ENCODE results near the gene KRTAP4-8. TPM values are rescaled to one million over a fixed set of nuclear protein-coding genes. Genes with fewer than 3 reads are reported as not detected.
"Not testable (repeated sequence)": the region's sequence is repeated elsewhere in the genome, so short reads cannot be mapped to it uniquely, and the experiment has no call there.

Gene KRTAP4-8
- total RNA-seq, 4 donors from 2014 or later, result not detected

DNA sequence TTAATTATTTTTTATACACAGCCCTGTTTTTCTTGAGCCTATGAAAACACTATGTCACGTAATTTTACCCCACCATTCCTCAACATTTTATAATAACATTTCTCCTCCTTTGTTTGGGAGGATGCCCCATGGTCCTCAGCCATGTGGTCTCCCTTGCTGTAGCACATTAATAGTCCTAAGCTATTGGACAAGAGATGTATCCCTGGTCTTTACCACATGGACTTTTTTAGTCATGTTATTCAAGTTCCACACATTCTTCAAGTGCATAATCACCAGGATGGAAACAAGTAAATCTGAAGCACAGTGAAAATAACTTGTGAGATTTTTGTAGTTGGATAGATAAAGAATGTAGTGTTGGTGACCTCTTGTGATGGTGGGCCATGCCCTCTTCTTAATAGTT lies 36.0 kb downstream of the KRTAP4-8 start:
- intact Hi-C loops (cut with DNase I), result no loop called here

DNA sequence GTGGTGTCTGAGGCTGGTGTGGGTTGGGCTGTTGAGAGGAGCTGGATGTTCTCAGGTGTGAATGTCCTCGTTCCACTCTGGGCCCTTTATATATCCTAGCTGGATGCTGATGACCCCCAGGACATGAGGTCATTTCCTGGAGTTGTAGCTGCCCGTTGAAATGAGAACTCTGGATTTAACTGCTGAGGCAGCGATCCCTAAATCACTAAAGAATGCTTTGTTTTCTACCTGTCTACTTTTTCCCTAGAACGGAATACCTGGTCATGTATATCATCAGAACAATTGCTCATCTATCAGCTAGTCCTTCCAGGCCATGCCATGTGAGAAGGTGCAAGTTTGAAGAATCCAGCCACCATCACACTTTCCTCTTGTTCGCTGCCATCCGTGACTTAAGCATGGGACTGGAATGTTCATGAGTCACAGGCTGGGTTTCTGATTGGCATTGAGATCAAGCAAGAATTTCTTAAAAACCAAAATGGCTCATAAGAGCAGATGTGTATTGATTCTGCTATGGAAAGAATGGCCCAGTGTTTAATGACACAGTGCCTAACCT lies 37.8 kb downstream of the KRTAP4-8 start, which contains the start of gene KRTAP2-3:
Gene KRTAP2-3, minus strand, starts transcription at position 63 of the 553 bp plus-strand sequence. CDS start 64 bp downstream, outside the sequence.
- TF ChIP-seq POLR2A (IDR thresholded peaks at IDR 0.05), result no peak
- TF ChIP-seq, protein P1, sequence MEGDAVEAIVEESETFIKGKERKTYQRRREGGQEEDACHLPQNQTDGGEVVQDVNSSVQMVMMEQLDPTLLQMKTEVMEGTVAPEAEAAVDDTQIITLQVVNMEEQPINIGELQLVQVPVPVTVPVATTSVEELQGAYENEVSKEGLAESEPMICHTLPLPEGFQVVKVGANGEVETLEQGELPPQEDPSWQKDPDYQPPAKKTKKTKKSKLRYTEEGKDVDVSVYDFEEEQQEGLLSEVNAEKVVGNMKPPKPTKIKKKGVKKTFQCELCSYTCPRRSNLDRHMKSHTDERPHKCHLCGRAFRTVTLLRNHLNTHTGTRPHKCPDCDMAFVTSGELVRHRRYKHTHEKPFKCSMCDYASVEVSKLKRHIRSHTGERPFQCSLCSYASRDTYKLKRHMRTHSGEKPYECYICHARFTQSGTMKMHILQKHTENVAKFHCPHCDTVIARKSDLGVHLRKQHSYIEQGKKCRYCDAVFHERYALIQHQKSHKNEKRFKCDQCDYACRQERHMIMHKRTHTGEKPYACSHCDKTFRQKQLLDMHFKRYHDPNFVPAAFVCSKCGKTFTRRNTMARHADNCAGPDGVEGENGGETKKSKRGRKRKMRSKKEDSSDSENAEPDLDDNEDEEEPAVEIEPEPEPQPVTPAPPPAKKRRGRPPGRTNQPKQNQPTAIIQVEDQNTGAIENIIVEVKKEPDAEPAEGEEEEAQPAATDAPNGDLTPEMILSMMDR (IDR thresholded peaks at IDR 0.05), result no peak
- Histone ChIP-seq H3K4me1 (no peaks in the 10 kb centered on the region), H3K27me3 (peaks cover 0 to 15% (median 0%) of the 10 kb centered on the region in 4 donors), H3K36me3 (no peaks in the 10 kb centered on the region), H3K27ac (no peak within 1 kb of the TSS), H3K4me3 (no peak within 1 kb of the TSS), H3K9me3 (no peaks in the 10 kb centered on the region)
- DNase-seq, result no peak
- WGBS, 2 donors, result 56 to 74% methylated on average over 6 of the region's 6 CpGs
- intact Hi-C loops (cut with DNase I), result no loop called here

More for the DNA sequence above, 36.0 kb downstream of the KRTAP4-8 start:
- Histone ChIP-seq H3K36me3 (no peaks in the 10 kb centered on the region), H3K27ac (no peak overlapping the region), H3K4me1 (no peaks in the 10 kb centered on the region), H3K9me3 (no peaks in the 10 kb centered on the region), H3K4me3 (no peak overlapping the region), H3K27me3 (peaks cover 0 to 15% (median 0%) of the 10 kb centered on the region in 4 donors)
- WGBS, 2 donors, result 56 to 91% methylated on average over 1 of the region's 1 CpG
- TF ChIP-seq, protein P1 (IDR thresholded peaks at IDR 0.05), result no peak
- TF ChIP-seq POLR2A (IDR thresholded peaks at IDR 0.05), result no peak
- DNase-seq, result no peak

DNA sequence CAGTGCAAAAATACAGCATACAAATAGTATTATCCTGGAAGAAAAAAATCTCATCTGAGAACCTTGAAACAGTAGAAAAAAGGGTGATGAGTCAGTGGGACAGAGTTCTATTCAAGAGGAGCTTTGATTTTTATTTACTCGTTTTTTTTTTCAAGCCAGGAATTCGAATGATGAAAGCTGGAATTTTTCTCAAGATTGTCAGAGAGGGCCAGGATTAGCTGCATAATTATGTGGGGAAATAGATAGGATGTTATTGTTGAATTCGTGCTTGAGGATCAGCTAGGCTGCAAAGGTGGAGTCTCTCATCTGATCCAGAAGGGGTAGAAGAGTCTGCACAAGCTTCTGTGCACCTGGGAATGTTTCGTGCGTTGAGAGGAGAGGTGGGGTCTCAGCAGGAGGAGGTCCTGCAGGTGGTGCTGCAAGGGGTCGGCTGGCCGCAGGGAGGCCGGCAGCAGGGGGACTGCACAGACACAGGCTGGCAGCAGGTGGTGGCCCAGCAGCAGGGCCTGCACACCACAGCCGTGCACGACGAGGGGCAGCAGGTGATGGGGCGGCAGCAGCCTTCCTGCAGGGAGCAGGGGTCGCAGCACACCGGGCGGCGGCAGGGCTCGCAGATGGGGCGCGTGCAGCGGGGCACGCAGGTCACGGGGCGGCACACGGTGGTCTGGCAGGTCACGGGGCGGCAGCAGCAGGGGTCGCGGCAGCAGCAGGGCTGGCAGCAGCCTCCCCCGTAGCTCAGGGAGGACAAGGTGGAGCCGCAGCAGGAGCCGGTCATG lies 38.5 kb downstream of the KRTAP4-8 start:
- WGBS, 2 donors, result 32 to 46% methylated on average over 4 to 8 of the region's 31 CpGs
- H3K4me3 ChIP-seq; DNase-seq; intact Hi-C loops (cut with DNase I); H3K9me3 ChIP-seq; H3K4me1 ChIP-seq; H3K36me3 ChIP-seq; H3K27ac ChIP-seq: not testable (repeated sequence)
- peaks cover 0 to 15% (median 0%) of the 10 kb centered on the region in 4 donors for H3K27me3 ChIP-seq

DNA sequence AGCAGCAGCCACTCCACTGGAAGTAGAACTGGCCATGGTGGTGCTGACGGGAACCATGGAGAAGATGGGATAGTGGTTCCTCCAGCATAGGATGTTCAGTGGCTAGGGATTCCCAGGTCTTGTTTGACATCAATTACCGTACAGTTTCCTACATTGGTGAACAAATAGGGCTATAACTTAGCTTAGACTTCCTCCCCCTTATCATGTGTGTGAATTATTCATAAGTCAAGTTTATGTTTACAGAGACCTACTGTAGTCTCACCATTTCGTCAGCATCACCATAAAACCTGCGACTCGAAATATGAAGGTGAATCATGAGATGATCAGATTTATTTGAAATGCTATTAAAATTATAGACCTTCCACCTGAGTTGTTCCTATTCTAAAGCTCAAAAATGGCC lies 39.2 kb downstream of the KRTAP4-8 start:
- no peak for TF ChIP-seq POLR2A (IDR thresholded peaks at IDR 0.05)
- TF ChIP-seq, protein P1 (IDR thresholded peaks at IDR 0.05), result no peak
- Histone ChIP-seq H3K4me3 (no peak overlapping the region), H3K4me1 (no peaks in the 10 kb centered on the region), H3K27ac (no peak overlapping the region), H3K27me3 (peaks cover 0 to 15% (median 0%) of the 10 kb centered on the region in 4 donors), H3K36me3 (no peaks in the 10 kb centered on the region), H3K9me3 (no peaks in the 10 kb centered on the region)
- intact Hi-C loops (cut with DNase I), result no loop called here
- DNase-seq, result no peak
- 87 to 89% methylated on average over 5 of the region's 5 CpGs for WGBS, 2 donors

DNA sequence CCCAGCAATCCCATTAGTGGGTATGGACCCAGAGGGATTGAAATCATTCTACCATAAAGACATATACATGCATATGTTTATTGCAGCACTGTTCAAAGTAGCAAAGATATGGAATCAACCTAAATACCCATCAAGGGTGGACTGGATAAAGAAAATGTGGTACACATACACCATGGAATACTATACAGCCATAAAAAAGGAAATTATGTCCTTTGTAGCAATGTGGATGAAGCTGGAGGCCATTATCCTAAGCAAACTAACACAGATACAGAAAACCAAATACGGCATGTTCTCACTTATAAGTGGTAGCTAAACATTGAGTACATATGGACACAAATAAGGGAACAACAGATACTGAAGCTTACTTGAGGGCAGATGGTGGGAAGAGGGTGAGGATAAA lies 40.4 kb downstream of the KRTAP4-8 start:
- Histone ChIP-seq H3K9me3 (no peaks in the 10 kb centered on the region), H3K36me3 (no peaks in the 10 kb centered on the region), H3K4me1 (no peaks in the 10 kb centered on the region), H3K27me3 (peaks cover 0 to 15% (median 0%) of the 10 kb centered on the region in 4 donors), H3K4me3 (no peak overlapping the region), H3K27ac (no peak overlapping the region)
- DNase-seq, result no peak
- no peak for TF ChIP-seq POLR2A (IDR thresholded peaks at IDR 0.05)
- TF ChIP-seq, protein P1 (IDR thresholded peaks at IDR 0.05), result no peak
- WGBS, 2 donors, result 89 to 93% methylated on average over 1 of the region's 1 CpG
- intact Hi-C loops (cut with DNase I), result no loop called here

DNA sequence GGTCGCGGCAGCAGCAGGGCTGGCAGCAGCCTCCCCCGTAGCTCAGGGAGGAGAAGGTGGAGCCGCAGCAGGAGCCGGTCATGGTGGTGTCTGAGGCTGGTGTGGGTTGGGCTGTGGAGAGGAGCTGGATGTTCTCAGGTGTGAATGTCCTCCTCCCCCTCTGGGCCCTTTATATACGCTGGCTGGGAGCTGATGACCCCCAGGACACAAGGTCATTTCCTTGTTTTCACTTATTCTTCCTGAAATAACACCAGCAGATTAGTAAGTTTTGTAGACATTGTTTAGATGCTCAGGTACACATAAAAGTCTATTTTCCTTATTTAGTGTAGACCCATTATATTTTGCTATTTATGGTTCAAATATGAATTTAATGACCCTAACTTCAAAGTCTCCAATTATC lies 42.8 kb downstream of the KRTAP4-8 start, which contains the start of gene KRTAP2-2:
Gene KRTAP2-2, minus strand, starts transcription at position 101 of the 400 bp plus-strand sequence. Its CDS starts 19 bp downstream, at position 82.
- H3K36me3 ChIP-seq; H3K9me3 ChIP-seq; H3K4me1 ChIP-seq; H3K27ac ChIP-seq; intact Hi-C loops (cut with DNase I); H3K4me3 ChIP-seq; DNase-seq: not testable (repeated sequence)
- peaks cover 0 to 15% (median 0%) of the 10 kb centered on the region in 4 donors for H3K27me3 ChIP-seq
- 38 to 59% methylated on average over 1 of the region's 6 CpGs for WGBS, 2 donors

DNA sequence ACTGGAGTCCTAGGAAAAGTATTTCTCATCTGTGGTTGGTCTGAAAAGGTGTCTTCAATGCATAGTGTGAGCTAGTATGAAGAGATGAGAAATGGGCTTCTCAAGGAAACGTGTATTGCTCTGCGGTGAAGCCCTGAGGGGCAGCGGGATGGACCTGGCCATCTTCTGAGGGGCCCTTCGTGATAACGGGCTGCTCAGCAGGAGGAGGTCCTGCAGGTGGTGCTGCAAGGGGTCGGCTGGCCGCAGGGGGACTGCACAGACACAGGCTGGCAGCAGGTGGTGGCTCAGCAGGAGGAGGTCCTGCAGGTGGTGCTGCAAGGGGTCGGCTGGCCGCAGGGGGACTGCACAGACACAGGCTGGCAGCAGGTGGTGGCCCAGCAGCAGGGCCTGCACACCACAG lies 43.4 kb downstream of the KRTAP4-8 start:
- H3K27ac ChIP-seq; H3K4me3 ChIP-seq; H3K9me3 ChIP-seq; intact Hi-C loops (cut with DNase I); DNase-seq; H3K4me1 ChIP-seq; H3K36me3 ChIP-seq: not testable (repeated sequence)
- peaks cover 0 to 15% (median 0%) of the 10 kb centered on the region in 4 donors for H3K27me3 ChIP-seq
- WGBS, 2 donors, result 81 to 84% methylated on average over 7 of the region's 9 CpGs
